GM18526 (cell line): ENCODE data around the gene SYNPO2.

Source experiments
- POLR2A ChIP-seq: IDR thresholded peaks from 3 replicates; pipeline ENCODE4 v1.6.1; 2011; ENCODE audit not compliant: insufficient read length; ENCODE audit errors: extremely low read depth

SYNPO2 gene

DNA sequence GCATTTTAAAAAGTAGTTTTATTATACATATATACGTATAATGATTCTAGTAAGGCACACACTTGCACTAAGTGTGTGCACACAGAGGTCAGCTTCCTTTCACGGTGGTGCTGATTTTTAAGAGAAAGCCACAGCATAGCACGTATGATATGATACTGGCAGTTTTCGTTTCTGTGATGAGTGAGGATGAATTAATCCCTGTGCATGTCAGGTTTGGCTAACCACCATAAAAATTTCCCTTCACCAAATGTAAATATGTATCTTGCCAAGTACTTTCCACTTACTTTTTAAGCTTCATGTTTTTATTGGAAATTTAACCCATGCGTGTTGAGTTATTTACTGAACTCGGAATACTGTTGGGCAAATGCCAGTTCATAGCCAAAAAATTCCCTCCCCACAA is 84.6 kb downstream of the SYNPO2 start:
- TF ChIP-seq POLR2A: no peak

DNA sequence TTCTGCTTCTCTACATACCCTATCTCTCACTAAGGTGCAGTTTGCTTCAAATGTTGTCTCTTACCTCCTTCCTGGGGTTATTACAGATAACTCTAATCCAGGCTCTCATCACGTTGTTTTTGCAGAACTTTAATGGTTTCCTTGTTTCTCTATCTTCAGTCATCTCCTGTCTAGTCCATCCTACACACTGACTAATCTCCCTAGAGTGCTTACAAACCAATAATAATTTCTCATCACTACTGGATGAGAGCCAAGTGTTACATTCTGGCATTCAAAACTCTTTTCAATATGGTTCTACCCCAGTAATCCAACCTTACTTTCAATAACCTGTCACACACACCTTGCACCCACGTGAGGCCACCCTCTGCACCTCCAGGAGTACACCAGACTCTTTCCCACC is 86.1 kb downstream of the SYNPO2 start:
- TF ChIP-seq POLR2A: no peak

- no peak for TF ChIP-seq POLR2A
Measured at GRCh38 chr4:118975449-118976192, 87.0 kb downstream of the SYNPO2 start.

DNA sequence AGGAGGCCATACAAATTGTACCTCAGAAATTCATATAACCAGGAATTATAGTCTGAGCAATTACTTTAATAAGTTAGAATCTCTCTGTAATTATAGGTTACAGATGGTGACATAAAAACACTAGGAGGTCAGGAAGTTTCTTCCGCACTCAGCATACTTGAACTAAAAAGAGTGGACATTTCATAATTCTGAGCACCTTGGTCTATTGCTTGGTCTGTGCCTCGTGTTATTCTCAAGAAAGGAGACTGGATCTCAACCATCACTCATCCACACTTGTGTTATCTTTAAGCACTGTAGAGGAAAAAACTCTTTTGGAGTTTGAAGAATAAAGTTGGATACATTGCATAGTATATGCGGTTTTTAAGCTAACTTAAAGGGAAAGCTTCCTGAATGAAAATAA is 91.1 kb downstream of the SYNPO2 start:
- TF ChIP-seq POLR2A: no peak

DNA sequence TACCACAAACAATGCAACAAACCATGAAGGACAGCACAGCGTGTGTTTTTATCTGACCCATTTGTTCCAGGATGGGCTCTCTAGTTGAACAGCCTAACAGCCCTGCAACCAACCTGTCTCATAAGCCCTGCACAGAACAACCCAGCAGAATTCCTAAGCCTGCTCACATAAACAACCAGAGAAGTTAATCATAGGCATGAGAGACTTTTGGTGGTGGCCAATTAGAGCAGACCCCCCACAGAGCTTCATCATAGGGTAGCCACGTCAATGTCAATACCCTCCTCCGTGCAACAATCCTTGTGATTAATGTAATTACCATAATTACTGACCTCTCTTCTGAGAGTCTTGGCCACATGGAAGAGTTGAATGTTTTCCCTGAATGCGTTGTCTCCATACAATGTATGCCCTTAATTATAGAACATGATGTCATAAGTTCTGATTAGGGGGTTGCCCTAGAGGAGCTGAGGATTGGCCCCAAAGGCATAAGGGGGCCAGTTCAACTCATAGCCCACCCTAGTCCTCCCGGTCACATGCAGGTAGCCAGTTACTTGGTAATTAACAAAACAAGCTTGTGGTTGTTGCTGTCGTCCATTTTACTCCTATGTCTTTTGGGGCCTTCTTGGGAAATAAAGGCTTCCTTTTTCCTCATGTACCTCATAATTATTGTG is 92.7 kb downstream of the SYNPO2 start:
- no peak for TF ChIP-seq POLR2A

DNA sequence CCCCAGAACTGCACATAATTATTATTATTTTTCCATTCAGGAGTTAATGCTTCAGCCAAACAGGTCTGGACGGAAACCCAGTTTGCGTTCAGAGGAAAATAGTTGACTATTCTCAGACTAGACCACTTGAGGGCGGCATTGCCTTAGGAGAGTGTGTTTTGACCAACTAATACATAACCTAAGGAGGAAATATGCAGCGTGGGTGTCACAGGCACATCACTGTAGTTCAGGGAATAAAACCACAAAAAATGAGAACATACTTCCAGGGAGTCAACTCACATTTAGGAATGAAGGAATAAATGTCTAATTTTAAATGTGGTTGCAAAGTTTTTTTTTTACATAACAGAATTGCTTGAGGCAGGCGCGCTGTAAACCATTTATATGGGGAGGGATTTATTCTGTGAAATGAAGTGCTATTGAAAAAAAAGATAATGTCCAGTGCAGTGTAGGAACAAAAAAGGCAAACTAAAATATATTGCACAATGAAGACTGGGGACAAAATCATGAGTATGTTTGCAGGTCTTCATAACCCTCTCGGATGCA is 93.3 kb downstream of the SYNPO2 start:
- TF ChIP-seq POLR2A: no peak

DNA sequence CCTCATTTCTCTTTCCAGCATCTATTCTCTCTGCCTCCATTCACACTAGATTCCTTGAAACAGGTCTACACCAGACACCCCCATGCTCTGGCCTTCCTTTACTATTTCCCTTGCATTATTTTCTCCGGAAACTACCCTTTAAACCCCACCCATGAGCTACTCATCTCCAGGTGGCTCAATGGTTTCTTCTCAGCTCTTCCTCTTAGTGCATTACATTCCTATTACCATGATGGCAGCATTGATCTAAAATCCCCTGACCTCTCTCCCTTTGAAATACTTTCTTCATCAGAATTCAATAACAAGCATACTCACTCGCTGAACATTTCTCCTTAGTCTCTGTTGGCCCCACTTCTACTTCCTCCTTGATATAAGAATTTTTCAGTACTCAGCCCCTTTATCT is 94.6 kb downstream of the SYNPO2 start:
- TF ChIP-seq POLR2A: no peak

DNA sequence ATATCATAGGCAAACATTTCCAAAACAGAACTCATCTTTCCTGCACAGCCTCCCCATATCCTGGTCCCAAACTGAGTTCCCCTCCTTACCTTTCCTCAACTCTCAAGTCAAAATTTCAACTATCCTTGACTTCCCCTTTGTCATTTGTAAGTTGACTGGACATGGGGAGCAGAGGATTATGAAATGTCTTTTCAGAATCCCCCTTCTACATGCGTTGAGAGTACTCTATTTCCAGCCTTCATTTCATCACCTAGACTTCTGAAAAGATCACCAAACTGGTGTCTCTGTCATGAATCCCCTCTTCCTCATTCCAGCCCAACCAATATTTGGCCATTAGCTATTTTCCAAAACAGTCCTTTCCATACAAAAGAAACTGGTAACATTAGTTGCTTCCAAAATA is 95.2 kb downstream of the SYNPO2 start:
- no peak for TF ChIP-seq POLR2A

DNA sequence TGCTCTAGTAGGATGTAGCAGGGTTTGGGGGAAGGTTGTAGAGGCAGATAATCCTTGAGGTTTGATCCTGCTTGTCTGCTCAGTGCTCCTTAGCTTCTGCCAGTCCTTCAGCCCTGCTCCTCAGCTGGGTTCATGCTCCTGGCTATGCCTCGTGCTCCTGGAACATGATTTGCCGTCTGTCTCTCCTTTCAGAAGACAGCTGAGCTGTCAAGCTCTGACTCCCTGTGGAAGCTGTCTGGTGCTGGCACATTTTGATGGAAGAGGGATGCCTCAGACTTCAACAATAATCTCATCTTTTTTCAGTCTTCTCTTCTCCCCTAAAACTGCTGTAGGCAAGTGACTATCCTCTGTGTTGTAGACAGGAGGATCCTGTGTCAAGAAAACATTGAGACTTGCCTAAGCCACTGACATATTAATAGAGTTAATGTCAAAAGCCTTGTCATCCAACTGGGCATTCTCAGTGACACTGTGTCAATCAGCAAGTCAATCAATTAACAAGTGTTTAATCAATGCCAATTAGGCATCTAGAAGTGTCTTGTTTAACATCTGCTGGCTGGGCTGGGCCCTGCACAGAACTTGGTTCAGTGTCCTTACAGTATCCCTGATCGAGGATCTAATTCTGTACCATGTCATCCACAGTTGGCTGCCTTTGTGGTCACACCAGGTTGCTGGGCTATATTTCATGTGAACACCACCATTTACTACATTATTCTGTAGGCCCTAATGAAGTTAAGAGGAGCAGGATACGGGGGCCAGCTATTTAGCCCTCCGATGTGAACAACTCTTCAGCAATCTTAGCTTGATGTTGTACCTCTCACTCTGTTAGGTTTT is 96.7 kb downstream of the SYNPO2 start:
- no peak for TF ChIP-seq POLR2A

DNA sequence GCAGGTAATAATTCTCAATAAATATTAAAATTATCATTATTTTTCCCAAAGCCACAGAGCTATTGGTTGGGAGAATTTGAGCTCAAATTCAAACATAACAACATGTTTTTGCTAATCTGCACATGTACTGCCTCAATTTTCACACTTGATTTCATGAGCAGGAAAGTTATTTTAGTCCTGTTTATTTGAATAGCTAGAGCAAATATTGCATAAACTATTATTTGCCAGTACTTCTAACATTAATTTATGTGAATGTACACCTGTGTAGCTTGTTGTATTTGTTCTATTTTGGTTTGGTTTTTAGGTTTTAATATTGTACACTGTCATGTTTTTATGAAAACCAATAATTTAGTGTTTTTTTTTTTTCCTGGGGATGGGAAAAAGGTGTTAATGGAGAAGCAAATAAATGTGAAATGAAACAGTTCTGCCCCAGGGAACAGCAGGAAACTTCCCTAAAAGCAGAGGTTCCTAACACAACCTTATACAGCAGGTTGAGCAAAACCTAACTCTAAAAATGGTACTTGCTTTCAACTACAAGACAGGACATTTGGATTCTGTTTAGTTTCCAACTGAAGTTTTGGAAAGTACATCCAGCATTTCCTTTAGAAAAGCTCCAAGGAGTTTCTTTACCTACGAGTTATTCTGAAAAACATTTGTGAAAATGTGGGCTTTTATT is 99.4 kb downstream of the SYNPO2 start:
- no peak for TF ChIP-seq POLR2A

GRCh38 chr4:118988635-118988972 is 100.0 kb downstream of the SYNPO2 start:
- TF ChIP-seq POLR2A: no peak

DNA sequence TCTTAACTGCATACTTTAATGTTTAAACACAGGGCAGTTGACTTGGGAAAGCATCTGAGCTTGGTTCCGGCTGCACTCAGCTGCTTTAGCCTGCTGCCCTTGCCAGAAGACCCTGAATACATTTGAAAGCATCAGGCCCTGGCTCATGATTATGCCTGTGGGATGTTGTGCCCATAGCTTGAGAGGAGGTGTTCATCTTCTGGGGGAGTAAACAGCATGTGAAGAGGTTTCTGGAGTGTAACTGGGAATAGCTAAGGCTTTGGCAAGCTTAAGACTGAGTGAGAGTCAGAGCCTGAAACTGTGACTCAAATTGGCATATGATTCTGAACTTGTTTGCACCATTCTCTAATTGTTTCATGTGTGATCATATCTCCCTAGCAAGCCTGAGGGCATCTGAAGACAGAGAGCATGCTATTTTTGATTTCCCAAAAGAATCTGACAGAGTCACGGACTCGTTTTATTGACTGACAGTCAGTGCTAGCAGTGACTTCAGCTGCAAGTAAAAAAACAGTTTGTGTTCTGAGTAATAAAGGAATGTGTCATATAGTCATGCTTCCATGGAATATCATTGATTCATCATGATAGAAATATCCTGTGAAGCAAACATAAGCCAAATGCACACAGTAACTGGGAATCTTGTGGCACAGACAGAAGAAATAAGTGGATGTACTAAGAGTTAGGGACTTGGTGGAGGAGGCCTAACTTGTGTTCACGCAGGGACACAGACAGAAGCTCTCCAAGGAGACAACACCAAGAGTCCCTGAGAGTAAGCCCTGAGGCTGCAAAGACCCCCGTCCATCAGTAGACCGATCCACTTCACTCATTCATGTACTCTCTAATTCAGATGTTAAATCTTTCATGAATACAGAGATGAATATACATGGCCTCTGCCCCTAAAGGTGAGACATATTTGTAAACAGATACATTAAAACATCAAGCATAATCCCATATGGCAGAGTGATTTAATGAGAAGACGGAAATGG is 100.7 kb downstream of the SYNPO2 start:
- no peak for TF ChIP-seq POLR2A

DNA sequence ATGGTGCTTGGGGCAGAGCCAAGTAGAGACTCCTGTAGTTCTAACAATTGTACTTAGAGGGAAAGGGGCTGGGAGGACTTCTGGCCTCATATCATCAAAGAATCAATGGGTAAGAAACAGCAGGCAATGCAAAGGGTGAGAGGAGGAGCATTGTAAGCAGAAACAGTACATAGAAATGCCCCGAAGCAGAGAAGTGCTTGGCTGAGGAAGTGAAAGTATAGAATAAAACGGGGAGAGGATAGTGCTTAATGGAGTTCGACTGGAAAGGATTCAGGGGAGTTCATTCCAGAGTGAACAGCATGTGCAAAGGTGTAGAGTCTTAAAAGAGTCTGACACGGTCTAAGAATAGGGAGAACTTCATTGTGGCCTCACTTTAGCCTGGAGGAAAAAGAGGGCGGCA is 103.0 kb downstream of the SYNPO2 start:
- no peak for TF ChIP-seq POLR2A

DNA sequence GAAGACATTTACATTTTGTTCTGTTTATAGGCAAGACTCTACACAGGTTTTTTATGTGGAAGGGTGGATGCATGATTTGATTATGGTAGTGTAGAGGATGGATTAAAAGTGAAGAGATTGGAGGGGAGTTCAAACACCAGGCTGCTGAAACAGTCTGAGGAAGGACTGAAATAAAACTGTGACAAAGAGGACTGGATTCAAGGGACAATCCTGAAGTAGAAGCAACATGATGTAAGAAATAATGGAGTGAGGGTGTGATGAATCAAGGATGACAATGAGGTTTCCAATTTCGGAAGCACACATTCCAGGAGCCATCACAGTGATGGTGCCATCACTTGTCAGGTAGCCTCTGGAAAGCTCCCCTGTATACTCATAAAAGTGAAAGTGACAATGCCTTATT is 103.5 kb downstream of the SYNPO2 start:
- TF ChIP-seq POLR2A: no peak

DNA sequence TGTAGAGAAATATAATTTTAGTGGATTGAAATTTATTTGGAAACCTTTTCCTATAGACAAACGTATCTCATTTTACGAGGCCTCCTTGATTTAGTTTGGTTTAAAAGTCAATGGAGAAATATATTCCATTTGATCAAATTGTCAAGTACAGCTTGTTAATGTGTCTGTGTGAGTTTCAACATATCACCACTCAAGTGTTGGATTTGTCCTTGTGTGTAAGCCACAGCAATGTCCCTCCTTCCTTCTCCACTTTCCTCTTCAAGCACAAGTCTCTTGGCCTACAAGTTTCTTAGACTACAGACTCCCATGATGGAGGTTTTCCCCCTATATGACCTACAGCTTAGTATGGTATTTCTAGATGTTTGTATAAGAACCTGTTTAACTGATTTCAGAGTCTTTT is 104.7 kb downstream of the SYNPO2 start:
- TF ChIP-seq POLR2A: no peak

- no peak for TF ChIP-seq POLR2A
Measured at GRCh38 chr4:118994030-118994429, 105.4 kb downstream of the SYNPO2 start.
